Measurements from ENCODE around the gene UBXN10.

GRCh38 chr1:20229171-20229570 lies 43.3 kb downstream of the UBXN10 start:
- no peak for TF ChIP-seq POLR2AphosphoS5 (IDR thresholded peaks at IDR 0.05; ENCODE audit: borderline replicate concordance, low read depth, low read length)
- no peak for TF ChIP-seq EZH2 (IDR thresholded peaks at IDR 0.05)

Measured in SK-N-MC (cell line).